Measurements from ENCODE around the gene LPGAT1. TPM values are rescaled to one million over a fixed set of nuclear protein-coding genes. Genes with fewer than 3 reads are reported as not detected.

Gene LPGAT1
- total RNA-seq, 1 donor from 2014 or later, result 35.5 TPM

DNA sequence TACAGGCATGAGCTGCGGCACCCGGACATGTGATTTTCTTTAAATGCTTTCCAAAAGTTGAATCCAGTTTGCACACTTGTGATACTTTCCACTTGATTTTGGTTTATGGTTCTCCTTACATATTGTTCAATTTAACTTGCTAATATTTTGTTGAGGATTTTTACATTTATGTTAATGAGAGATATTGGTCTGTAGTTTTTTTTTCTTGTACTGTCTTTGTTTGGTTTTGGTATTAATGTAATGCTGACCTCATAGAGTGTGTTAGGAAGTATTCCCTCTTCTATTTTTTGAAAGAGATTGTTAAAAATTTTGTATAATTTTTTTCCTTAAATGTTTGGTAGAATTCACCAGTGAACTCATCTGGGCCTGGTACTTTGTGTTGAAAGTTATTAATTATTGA, 34.6 kb upstream of the LPGAT1 start:
- TF ChIP-seq, protein P1, sequence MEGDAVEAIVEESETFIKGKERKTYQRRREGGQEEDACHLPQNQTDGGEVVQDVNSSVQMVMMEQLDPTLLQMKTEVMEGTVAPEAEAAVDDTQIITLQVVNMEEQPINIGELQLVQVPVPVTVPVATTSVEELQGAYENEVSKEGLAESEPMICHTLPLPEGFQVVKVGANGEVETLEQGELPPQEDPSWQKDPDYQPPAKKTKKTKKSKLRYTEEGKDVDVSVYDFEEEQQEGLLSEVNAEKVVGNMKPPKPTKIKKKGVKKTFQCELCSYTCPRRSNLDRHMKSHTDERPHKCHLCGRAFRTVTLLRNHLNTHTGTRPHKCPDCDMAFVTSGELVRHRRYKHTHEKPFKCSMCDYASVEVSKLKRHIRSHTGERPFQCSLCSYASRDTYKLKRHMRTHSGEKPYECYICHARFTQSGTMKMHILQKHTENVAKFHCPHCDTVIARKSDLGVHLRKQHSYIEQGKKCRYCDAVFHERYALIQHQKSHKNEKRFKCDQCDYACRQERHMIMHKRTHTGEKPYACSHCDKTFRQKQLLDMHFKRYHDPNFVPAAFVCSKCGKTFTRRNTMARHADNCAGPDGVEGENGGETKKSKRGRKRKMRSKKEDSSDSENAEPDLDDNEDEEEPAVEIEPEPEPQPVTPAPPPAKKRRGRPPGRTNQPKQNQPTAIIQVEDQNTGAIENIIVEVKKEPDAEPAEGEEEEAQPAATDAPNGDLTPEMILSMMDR (conservative IDR thresholded peaks at IDR 0.05; ENCODE audit: low read depth, low read length), result no peak
- no peak for DNase-seq (ENCODE audit: low read depth)
- H3K4me3 ChIP-seq (ENCODE audit: low read depth, low read length), result no peak overlapping the region

- no peak for DNase-seq (ENCODE audit: low read depth)
- TF ChIP-seq, protein P1 (conservative IDR thresholded peaks at IDR 0.05; ENCODE audit: low read depth, low read length), result no peak
- H3K4me3 ChIP-seq (ENCODE audit: low read depth, low read length), result no peak overlapping the region
These were observed 28.8 kb upstream of the LPGAT1 start for GRCh38 chr1:211859405-211859804.

DNA sequence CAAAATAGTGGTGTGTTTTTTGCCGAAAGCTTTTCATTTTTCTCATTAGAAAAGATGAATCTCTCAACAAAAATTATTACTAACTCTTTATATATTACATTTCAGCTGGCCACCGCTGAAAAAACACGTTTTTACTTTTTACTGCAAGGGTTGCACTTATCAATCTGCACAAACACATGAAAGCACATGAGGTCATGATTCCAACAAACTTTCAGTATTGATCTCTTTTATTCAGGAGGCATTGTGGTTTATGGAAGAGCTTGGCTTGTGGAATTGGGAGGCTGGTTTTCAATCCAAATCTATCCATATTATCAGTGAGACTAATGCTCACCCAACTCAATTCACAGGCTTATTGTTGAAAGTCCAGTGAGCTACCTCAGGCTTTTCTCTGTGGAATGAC, 20.6 kb upstream of the LPGAT1 start:
- DNase-seq (ENCODE audit: low read depth), result no peak
- no peak overlapping the region for H3K4me3 ChIP-seq (ENCODE audit: low read depth, low read length)
- TF ChIP-seq, protein P1 (conservative IDR thresholded peaks at IDR 0.05; ENCODE audit: low read depth, low read length), result no peak

DNA sequence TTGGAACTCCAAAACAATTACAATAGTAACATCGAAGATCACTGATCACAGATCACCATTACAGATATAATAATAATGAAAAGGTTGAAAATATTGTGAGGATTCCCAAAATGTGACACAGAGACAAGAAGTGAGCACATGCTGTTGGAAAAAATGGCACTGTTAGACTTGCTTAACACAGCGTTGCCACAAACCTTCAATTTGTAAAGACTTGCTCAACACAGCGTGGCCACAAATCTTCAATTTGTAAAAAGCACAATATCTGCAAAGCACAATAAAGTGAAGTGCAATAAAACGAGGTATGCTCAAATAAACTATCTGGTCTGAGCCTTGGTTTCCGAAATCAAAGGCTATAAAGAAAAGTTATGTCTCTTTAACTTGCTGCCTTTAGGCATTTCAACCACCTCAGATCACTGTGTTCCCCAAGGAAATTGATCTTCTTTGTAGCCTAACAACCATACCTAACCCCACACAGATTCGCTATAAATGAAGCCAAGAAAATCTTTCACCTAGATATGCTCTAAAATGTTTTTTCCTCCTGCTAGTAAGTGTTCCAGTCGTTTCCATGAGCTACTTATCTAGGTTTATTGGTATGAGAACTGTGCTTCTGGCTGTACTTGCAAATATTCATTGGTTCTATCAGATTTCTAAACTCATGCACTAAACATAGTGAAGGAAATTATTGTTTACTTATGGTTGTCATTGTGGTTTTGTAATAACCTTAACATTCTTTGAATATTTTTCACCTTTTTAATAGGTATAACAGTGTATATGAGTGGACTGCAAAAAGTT, 13.1 kb upstream of the LPGAT1 start:
- no peak overlapping the region for H3K4me3 ChIP-seq (ENCODE audit: low read depth, low read length)
- no peak for DNase-seq (ENCODE audit: low read depth)
- TF ChIP-seq, protein P1 (conservative IDR thresholded peaks at IDR 0.05; ENCODE audit: low read depth, low read length), result no peak

- H3K4me3 ChIP-seq (ENCODE audit: low read depth, low read length), result no peak overlapping the region
- TF ChIP-seq, protein P1 (conservative IDR thresholded peaks at IDR 0.05; ENCODE audit: low read depth, low read length), result no peak
- no peak for DNase-seq (ENCODE audit: low read depth)
These were observed 12.5 kb upstream of the LPGAT1 start for GRCh38 chr1:211843018-211843417.

DNA sequence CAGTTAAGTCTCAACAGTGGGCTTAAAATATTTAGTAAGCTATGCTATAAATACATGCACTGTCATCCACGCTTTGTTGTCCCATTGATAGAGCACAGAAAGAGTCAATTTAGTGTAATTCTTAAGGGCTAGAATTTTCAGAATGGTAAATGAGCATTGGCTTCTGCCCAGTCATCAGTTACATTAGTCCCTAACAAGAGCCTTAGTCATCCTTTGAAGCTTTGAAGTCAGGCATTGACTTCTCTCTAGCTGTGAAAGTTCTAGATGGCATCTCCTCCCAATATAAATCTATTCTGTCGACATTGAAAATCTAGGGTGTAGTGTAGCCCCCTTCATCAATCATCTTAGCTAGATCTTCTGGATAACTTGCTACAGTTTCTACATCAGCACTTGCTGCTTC, 12.0 kb upstream of the LPGAT1 start:
- H3K4me3 ChIP-seq (ENCODE audit: low read depth, low read length), result no peak overlapping the region
- no peak for DNase-seq (ENCODE audit: low read depth)
- TF ChIP-seq, protein P1 (conservative IDR thresholded peaks at IDR 0.05; ENCODE audit: low read depth, low read length), result no peak

DNA sequence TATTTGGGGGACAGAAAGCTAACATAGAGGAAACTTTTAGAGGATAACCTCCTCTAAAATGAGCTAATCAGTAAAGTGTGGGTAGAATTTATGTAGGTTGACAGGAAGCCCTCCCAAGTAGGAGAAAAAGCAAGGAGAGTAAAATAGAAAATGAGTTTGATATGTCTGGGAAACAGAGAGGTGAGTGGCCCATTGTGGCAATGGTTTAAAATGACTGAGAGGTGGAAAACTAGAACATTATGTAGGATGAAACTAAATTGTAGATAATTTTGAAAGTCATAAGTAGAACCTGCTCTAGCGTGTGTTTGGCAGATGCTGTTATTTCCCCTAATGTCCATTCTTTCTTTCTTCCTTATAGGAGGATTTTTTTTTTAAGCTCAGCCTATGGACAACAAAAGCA, 8.5 kb upstream of the LPGAT1 start:
- no peak overlapping the region for H3K4me3 ChIP-seq (ENCODE audit: low read depth, low read length)
- TF ChIP-seq, protein P1 (conservative IDR thresholded peaks at IDR 0.05; ENCODE audit: low read depth, low read length), result no peak
- DNase-seq (ENCODE audit: low read depth), result no peak
